Endothelial cell of umbilical vein (primary cell): Measurements from ENCODE around the gene MERTK.

Experiments
- EZH2 ChIP-seq: IDR thresholded peaks from 2 replicates; pipeline ENCODE4 v1.6.1; 2012; ENCODE audit warnings: borderline replicate concordance, low read depth, mild to moderate bottlenecking, moderate library complexity, low read length, inconsistent platforms; ENCODE audit not compliant: severe bottlenecking
- POLR2A ChIP-seq: IDR thresholded peaks from 2 replicates; pipeline ENCODE4 v1.6.1; 2012; ENCODE audit warnings: low read depth, mild to moderate bottlenecking, control low read depth, low read length
- TF ChIP-seq, protein P1 (sequence below), 2 donors: IDR thresholded peaks; 1 replicate in 1 of 2; 2 replicates in 1 of 2; pipeline ENCODE4 v1.5.1; 2011; ENCODE audit warnings: low read length in 2 of 2, mild to moderate bottlenecking in 2 of 2, moderate library complexity in 2 of 2, control low read depth in 1 of 2, inconsistent platforms in 1 of 2, low read depth in 1 of 2; ENCODE audit not compliant: insufficient read depth in 1 of 2; ENCODE audit errors: extremely low read depth in 1 of 2

DNA sequence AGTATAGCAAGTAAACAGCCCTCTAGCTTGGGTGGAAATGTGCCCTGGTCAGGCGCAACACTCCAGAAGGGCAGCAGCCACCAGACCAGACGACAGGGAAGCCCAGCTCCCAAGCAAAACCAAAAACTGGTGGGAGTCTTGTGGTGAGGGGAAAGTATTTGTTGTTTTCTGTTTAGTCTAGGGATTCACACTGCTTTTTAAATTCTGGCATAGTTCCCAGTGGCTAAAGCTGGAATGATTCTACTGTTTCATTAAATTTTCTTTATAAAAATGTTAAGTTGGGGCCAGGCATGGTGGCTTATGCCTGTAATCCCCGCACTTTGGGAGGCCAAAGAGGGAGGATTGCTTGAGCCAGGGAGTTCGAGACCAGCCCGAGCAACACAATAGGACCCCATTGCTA lies 38.5 kb downstream of the MERTK start:
- TF ChIP-seq, protein P1, sequence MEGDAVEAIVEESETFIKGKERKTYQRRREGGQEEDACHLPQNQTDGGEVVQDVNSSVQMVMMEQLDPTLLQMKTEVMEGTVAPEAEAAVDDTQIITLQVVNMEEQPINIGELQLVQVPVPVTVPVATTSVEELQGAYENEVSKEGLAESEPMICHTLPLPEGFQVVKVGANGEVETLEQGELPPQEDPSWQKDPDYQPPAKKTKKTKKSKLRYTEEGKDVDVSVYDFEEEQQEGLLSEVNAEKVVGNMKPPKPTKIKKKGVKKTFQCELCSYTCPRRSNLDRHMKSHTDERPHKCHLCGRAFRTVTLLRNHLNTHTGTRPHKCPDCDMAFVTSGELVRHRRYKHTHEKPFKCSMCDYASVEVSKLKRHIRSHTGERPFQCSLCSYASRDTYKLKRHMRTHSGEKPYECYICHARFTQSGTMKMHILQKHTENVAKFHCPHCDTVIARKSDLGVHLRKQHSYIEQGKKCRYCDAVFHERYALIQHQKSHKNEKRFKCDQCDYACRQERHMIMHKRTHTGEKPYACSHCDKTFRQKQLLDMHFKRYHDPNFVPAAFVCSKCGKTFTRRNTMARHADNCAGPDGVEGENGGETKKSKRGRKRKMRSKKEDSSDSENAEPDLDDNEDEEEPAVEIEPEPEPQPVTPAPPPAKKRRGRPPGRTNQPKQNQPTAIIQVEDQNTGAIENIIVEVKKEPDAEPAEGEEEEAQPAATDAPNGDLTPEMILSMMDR (IDR thresholded peaks at IDR 0.05; ENCODE audit: extremely low read depth in 1 of 2, insufficient read depth in 1 of 2, low read depth in 1 of 2, low read length in 2 of 2): no peak
- TF ChIP-seq POLR2A (no peak), EZH2 (no peak)
